Activated CD4-positive, alpha-beta T cell treated with anti-CD3 and anti-CD28 coated beads for 1 hour (primary cell): ENCODE measurements around the gene ZCCHC24.
"Not testable (repeated sequence)": the region's sequence is repeated elsewhere in the genome, so short reads cannot be mapped to it uniquely, and the experiment has no call there.

Source experiments
- DNase-seq: peaks from one replicate; pipeline ENCODE4 v3.0.0-alpha.2; 2020

ZCCHC24 gene

GRCh38 chr10:79342811-79343561 is 102.4 kb downstream of the ZCCHC24 start:
- DNase-seq: no peak

GRCh38 chr10:79342295-79342761 is 103.1 kb downstream of the ZCCHC24 start:
- DNase-seq: no peak

- no peak for DNase-seq
Observed at GRCh38 chr10:79340646-79341244, 104.7 kb downstream of the ZCCHC24 start.

GRCh38 chr10:79339266-79339665 is 106.2 kb downstream of the ZCCHC24 start:
- no peak for DNase-seq

- not testable (repeated sequence) for DNase-seq
Observed at GRCh38 chr10:79337783-79338469, 107.5 kb downstream of the ZCCHC24 start.

- no peak for DNase-seq
Observed at GRCh38 chr10:79336739-79337138, 108.7 kb downstream of the ZCCHC24 start.

GRCh38 chr10:79336276-79336675 is 109.1 kb downstream of the ZCCHC24 start:
- no peak for DNase-seq

GRCh38 chr10:79335470-79336235 is 109.8 kb downstream of the ZCCHC24 start:
- no peak for DNase-seq

- no peak for DNase-seq
Observed at GRCh38 chr10:79335094-79335469, 110.3 kb downstream of the ZCCHC24 start.

- no peak for DNase-seq
Observed at GRCh38 chr10:79334573-79334972, 110.9 kb downstream of the ZCCHC24 start.

GRCh38 chr10:79333513-79333912 is 111.9 kb downstream of the ZCCHC24 start:
- DNase-seq: no peak

GRCh38 chr10:79332610-79333315 is 112.7 kb downstream of the ZCCHC24 start:
- DNase-seq: not testable (repeated sequence)
